GM18498 (cell line): ENCODE results near the gene DLGAP4.

ENCODE experiments used
- ATAC-seq: cut with Tn5 transposase; IDR thresholded peaks from one replicate; pipeline ENCODE4 v1.9.1; 2021; ENCODE audit warnings: mild to moderate bottlenecking, moderate library complexity; ENCODE audit not compliant: unreplicated experiment

The DLGAP4 gene

DNA sequence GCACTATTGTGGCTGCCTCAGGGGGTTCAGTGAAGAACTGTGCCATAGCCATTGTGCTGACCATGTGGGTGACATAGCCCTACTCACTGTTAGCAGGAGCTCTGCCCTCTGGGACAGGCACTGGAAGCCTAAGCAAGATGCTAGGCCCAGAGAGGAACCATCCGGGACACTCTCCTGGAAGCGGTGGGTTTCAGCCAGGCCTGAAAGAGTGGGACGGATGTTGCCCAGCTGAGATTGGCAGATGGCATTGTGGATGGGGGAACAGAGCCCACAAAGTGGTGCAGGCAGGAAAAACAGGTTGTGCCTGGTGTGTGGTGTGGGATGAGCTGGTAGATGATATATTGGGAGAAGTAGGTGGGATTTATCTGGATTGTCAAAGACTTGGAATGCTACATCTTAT, 40.1 kb downstream of the DLGAP4 start:
- no peak for ATAC-seq

DNA sequence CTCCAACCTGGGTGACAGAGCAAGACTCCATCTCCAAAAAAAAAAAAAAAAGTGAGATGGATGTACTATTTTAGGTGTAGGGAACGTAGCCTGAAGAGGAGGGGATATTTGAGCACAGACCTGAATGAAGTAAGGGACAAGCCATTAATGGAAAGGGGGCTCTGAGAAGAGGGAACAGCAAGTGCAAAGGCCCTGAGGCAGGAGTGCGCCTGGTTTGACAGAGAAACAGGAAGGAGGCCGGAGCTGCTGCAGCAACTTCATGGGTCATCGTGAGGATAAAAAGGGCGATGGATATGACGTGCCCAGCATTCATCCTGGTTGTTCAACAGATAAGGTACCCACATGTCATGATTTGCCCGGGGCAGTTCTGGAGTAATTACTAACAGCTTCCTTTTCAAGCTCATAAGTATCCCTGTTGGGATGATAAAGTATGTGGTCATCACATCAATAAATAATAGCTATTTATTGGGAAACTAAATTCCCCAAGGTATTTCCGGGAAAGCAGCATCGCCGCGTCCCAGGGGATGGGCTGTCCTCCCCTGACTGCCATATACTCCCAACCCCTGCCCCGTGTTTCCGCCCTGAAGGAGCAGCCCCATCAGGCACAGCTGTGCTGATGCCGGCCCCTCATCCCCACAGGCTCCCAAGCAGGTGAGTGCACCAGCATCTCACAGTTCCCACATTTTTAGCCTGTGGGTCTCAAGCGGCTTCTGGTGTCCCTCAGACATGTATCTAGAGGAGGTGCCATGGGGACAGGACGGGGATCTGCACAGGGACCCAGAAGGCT, 43.4 kb downstream of the DLGAP4 start:
- ATAC-seq: no peak

DNA sequence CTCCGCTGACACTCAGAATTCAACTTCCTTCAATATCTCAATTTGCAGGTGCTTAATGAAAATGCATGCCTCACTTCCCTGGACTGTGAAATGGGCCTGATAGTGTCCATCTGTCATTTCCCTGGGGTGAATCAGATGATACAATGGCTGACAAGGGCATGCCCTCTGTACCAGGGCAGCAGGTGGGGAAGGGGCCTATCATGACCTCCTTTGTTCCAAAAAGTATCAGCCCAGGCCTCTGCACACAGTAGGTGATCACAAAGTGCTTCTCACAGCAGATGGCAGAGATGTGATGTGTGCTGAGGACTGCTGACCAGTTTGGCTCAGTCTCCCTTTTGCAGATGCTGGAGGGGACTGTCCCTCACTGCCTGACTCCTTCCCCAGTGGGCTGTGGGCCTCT, 44.3 kb downstream of the DLGAP4 start:
- no peak for ATAC-seq

GRCh38 chr20:36351937-36352336, 45.8 kb downstream of the DLGAP4 start:
- ATAC-seq: no peak

GRCh38 chr20:36352843-36353553, 46.9 kb downstream of the DLGAP4 start:
- no peak for ATAC-seq

DNA sequence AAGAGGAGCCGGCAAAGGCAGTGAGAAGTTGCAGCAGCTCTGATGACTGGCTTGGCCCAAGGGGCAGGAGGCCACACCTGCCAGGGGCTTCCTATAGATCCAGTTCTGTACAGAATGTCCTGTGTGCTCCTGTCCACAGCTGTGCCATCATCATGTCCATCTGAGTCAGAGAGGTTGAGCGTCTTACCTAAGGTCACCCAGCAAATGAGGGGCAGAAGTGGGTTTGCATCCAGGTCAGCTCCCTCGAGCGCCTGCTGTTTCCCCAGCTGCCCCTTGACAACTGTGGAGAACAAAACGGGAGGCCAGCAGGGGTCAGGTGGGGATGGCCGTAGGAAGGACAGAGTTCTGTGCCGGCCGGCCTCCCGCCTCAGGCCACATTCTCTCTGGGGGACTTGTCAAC, 47.6 kb downstream of the DLGAP4 start:
- ATAC-seq: no peak

- no peak for ATAC-seq
Observed at GRCh38 chr20:36355469-36356171, 49.5 kb downstream of the DLGAP4 start.

DNA sequence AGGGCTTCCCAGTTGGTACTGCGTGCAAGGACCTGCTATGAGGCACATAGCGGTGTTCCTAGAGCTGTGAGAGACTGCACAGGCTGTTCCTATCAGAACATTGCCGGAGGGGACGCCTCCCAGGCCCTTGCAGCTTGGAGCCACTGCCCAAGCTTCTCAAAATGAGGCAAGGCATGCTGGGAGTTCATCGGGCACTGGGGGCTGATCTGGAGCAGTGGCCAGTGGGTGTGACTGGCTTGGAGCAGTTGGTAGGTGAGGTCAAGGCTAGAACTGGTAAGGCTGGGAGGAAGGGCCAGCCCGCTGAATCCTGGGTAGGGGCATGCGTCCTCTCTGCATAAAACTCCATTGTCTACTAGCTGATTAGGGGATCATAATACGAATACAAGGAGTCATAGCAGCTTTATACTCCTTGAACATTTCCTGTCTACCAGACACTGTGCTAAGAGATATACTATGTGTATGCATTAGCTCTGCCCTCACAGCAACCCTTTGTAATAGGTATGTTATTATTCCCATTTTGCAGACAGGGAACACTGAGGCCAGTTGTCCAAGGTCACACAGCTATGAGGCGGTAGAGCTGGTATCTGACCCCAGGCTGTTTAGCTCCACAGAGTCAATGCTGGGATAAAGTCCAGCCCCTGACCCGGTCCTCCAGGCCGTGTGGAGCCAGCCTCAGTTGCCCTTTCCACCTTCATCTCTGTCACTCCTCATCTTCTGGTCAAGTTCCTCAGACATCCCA, 53.7 kb downstream of the DLGAP4 start:
- no peak for ATAC-seq

- ATAC-seq: no peak
Observed at GRCh38 chr20:36360429-36360828, 54.3 kb downstream of the DLGAP4 start.

- ATAC-seq: no peak
Observed at GRCh38 chr20:36361406-36361805, 55.3 kb downstream of the DLGAP4 start.

- ATAC-seq: no peak
Observed at GRCh38 chr20:36362261-36362660, 56.1 kb downstream of the DLGAP4 start.

GRCh38 chr20:36362978-36363713, 57.0 kb downstream of the DLGAP4 start:
- no peak for ATAC-seq

DNA sequence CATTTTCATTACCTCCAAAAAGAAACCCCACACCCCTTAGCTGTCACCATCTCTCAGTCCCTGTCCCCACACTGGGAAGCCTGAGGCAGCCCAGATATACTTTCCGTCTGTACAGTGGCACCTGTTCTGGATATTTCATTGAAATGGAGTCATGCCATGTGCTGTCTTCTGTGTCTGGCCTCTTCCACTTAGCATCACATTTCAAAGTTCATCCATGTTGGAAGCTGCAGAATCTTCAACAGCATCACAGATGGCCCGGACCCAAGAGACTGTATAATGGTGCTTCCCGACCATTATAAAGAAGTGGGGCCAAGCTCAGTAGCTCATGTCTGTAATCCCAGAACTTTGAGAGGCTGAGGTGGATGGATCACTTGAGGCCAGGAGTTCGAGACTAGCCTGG, 58.4 kb downstream of the DLGAP4 start:
- ATAC-seq: no peak

- no peak for ATAC-seq
Observed at GRCh38 chr20:36366623-36367369, 60.7 kb downstream of the DLGAP4 start.

- no peak for ATAC-seq
Observed at GRCh38 chr20:36367370-36367745, 61.2 kb downstream of the DLGAP4 start.

DNA sequence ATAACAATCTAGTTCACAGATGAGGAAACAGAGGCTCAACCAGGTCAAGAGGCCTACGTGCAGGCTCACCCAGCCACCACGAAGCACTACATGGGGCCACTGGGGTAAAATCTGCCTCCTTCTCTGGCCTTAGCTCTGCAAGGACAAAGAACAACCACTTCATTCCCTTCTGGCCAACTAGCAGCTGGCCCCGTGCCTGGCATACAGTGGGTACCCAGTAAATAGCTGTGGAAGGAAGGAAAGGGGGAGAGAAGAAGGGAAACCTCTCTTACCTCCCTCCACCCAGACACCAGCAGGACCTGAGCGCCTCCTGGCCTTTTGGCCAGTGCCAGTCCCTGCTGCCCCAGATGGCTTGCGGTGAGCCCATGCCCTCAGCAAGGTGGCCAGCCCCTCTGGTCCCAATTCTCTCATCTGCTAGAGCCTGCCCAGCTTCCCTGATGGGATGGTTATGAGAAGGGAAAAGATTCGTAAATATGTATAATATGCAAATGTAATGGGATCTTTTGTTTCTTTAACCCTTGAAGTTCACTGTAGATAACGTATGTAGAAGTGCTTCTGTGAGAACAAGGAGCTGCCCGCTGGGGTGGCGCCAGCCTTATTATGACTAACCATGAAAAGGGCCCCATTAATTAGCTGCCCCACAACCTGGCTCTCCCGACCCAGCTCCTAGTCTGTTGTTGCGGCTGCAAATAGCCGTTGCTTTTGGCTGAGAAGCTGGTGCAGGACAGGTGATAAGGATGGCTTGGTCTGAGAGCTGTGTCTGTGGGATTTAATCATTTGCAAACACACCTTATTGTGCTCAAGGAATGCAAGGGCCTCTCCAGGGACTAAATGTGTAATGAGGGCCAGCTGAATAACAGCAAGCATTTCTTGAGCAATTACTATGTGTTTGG, 62.0 kb downstream of the DLGAP4 start:
- ATAC-seq: no peak

DNA sequence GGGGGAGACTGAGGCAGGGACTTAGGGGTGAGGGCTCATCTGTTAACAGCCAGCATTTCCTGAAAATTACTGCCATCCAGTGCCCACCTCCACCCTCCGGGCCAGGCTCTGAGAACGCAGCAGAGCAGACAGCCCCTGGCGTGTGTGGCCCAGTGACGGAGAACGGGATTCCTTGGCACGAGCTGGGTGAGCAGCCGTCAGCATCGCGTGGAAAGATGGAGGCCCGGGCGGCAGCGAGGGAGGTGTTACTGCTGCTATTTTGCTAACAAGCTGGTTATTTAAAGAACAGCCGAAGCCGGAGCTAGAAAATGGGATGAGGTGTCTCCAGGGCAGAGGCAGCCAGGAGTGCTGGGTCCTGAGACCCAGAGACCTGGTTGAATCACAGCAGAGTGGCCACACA, 62.7 kb downstream of the DLGAP4 start:
- ATAC-seq: no peak

GRCh38 chr20:36369739-36370138, 63.6 kb downstream of the DLGAP4 start:
- ATAC-seq: no peak
